GM12801 (cell line): ENCODE results near the gene KLHL29.

Experiments used
- TF ChIP-seq, protein P1 (sequence below): IDR thresholded peaks from one replicate; pipeline ENCODE4 v1.5.1; 2011; ENCODE audit warnings: control low read depth; ENCODE audit not compliant: insufficient read length; ENCODE audit errors: extremely low read depth

KLHL29 gene

DNA sequence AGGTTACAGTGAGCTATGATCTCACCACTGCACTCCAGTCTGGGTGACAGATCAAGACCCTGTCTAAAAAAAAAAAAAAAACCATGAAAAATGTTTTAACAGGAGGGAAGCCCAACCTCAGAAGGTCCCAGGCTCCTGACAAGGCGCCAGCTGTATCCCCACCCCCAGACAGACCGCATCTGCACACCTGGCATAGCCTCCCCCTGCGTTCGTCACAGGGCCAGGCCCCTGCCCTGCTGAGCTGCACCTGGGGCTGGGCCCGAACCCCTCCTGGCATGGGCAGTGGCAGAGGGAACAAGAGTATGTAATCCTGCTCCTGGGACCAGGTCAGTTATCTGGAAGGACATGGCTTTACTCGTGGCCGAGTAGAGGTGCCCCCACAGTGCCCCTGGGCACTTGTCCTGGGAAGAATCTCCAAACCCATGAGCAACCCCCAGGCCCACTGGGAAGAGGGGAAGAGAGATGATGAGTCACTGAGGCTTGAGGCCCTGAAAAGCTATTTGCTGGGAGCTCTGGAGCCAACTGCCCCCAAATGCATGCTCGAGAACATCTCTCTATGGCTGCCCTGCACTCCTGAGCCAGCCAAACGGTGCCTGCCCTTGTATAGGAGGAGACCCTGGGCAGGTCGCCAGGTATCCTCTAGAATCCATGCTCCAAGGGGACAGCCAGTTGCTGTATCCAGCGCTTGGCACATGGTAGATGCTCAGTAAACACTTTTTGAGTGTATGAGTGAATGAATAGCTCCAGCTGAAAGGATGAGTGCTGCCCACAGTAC, 276.5 kb downstream of the KLHL29 start:
- TF ChIP-seq, protein P1, sequence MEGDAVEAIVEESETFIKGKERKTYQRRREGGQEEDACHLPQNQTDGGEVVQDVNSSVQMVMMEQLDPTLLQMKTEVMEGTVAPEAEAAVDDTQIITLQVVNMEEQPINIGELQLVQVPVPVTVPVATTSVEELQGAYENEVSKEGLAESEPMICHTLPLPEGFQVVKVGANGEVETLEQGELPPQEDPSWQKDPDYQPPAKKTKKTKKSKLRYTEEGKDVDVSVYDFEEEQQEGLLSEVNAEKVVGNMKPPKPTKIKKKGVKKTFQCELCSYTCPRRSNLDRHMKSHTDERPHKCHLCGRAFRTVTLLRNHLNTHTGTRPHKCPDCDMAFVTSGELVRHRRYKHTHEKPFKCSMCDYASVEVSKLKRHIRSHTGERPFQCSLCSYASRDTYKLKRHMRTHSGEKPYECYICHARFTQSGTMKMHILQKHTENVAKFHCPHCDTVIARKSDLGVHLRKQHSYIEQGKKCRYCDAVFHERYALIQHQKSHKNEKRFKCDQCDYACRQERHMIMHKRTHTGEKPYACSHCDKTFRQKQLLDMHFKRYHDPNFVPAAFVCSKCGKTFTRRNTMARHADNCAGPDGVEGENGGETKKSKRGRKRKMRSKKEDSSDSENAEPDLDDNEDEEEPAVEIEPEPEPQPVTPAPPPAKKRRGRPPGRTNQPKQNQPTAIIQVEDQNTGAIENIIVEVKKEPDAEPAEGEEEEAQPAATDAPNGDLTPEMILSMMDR = no peak

DNA sequence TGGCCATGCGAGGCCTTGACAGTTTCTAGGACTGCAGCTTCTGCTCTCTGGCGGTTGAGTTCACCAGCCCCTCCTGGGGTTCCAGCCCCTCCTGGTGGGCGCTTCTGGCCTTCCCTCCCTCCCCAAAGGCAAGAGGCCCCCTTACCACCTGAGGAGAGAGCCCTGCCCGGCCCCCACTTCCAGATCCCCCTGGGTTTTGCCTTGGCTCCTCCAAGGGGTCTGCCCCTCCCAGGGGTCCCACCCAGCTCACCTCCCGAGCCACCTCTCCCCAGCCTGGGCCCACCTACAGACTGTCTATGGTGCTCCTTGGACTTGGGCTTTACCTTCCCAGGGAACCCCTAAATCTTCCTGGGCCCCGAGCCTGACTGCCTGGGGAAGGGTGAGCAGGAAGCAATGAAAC, 277.5 kb downstream of the KLHL29 start:
- TF ChIP-seq, protein P1 = no peak

DNA sequence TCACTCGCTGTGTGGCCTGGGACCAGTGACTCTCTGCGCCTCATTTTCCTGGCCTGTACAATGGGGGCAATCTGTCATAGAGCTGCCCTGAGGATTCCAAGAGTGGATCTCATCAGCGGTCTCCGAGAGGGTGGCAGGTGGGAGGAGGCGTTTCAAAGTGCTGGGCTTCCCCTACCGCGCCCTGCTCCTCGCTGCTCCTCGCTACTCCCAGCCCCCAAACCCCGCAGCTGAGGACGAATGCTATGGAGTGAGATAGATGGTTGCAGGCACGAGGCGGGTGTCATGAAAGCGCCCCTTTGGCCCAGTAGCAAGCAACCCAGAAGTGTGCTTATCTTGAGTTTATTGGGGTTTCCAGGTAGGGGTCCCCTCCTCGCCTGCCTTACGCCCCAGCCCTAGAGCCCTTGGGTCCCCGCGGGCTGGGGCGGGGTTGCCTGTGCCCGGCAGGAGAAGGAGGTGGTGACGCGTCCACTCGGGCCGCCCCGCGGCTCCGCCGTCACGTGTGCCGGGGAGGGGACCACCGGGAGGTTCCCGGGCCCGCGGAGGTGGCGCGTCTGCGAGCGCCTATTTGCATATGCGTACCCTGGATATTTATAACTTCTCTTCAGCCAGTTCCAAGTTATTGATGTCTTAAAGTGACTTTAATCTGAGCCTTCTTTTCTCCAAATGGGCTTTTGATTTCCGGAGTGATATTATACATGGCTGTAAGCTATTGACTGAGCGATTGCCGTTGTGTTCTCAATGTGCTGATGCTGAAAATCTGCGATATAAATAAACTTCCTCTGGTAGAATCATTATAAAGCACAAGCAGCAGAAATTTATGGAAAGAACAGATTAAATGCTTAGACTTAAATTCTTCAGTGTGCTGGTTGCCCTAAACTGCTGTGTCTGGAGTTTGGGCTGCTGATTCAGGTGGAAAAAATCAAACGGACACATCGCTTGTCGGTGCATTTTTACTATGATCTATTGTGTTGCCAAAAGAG, 278.3 kb downstream of the KLHL29 start:
- TF ChIP-seq, protein P1 = no peak

DNA sequence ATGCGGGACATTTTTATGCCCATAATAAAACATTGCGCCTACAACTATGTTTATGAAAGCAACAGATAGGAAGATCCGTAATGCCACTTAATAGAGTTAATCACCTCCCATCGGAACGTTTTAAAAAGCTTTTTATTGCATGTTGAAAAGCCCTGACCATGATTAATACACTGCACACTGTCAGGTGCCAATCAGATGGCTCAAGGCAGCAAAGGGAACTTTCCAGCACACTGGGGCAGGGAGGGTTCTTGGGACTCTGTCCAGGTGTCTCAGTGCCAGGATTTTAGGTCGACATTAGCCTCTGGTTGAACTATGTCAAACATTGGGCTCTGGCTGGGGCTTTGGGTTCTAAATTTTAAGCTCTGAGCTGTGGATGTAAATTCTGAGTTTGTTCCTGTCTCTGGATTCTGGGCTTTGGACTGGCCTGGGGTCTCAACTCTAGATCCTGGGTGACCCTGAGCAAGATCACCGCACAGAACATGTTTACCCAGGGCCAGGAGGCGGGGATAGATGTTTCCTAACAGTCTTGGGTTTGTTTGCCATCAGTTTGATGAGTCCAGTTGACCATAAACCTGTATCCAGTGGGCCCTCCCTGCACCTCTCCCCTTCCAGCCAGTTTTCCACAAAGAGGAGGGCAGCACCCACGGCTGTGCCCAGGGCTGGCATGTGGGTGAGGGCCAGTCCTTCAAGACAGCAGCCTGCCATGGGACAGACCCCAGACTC, 279.2 kb downstream of the KLHL29 start:
- TF ChIP-seq, protein P1 = no peak

DNA sequence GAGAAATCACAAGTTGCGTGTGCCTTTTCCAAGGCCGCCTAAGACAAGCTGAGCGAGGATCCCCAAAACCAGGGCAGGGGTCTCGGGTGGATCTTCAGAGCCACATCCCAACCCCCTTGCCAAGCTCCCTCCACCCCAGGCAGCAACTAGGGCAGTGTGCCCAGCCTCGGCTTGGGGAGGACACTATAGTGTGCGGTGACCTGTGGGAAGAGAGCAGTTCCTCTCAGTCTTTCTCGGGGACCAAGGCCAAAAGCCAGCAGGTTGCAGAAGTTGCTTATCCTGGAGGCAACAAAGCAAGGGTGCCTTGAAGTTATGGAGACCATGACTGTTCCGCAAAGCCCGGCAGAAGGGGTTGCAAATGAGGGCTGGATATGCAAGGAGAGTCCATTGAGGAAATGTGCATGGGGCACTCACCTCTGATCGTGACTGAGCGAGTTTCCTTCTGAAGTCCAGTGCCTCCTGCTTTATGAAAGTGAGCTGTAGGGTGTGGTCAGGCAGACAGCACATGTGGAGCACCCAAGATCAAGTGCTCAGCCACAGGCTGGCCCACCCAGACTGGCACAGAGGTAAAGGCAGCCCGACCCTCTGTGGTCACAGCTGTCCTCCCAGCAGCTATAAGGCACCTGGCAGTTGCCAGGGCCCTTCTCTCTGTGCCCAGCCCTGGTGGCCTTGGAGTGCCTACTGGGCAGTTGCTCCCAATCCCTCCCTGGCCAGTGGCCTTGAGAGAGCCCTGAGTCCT, 281.4 kb downstream of the KLHL29 start:
- TF ChIP-seq, protein P1 = no peak

DNA sequence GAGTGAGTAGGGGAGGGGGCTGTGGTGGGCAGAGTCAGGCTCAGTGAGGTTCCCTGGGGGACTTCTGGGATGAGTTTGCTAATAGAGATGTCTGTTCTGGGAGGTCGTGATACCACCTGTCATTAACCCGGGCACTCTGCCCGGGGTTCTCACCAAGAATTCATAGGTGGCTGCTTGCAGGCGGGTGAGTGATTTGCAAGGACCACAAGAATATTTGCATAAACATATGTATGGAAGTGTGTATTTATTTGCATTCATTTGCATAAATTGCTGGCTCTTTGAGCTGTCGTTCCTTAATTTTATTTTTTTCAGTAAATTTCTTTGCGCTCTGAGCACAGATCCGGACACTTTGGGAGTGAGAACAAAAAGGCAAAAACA, 282.0 kb downstream of the KLHL29 start:
- TF ChIP-seq, protein P1 = no peak
